Airway epithelial cell (primary cell): ENCODE measurements around the gene TLE6. TPM values are rescaled to one million over a fixed set of nuclear protein-coding genes. Genes with fewer than 3 reads are reported as not detected.

Experiments used
- total RNA-seq: library from RNA; depleted of rRNA; stranded (reverse); fragments of >200 nt; gene quantifications from 2 replicates; pipeline ENCODE4 v1.2.3, GENCODE V29; 2015

Gene TLE6
- total RNA-seq, result 0.21 and 0.93 TPM in 2 replicates

DNA sequence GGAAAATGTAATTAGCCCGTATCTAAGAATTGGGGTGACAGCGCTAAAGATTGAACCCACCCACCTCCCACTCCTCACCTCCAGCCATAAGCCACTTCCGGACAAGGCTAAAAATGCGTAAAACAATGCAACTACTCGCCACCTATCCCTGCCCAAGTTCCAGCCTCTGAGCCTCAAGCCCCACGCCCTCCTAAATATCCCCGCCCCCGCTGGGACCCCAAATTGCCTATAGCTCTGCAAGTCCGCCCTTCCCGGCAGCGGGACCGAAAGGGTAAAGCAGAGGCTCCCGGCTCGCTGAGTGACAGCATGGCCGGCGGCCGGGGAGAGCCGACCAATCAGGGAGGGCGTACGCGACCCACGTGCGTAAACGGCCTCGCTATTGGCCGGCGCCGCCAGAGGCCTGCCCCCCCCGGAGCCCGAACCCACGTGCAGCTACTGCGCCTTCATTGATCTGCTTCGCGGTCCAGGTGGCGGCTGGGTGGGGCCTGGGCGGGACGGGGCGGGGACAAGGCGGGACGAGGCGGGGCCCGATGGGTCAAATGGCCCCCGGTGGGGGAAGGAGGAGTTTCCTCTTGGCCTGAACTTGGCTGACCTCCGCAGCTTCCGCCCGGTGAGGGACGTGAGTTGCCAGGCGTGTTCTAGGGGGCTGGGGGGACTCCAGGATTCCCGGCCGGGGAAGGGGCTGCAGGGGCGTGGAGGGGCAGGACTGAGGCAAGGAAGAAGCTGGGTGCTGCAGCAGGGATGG, at the start of gene TLE6:
TSS of gene TLE6 (plus strand) at position 564 of the 745 bp plus-strand sequence. CDS start 670 bp downstream, outside the sequence.

DNA sequence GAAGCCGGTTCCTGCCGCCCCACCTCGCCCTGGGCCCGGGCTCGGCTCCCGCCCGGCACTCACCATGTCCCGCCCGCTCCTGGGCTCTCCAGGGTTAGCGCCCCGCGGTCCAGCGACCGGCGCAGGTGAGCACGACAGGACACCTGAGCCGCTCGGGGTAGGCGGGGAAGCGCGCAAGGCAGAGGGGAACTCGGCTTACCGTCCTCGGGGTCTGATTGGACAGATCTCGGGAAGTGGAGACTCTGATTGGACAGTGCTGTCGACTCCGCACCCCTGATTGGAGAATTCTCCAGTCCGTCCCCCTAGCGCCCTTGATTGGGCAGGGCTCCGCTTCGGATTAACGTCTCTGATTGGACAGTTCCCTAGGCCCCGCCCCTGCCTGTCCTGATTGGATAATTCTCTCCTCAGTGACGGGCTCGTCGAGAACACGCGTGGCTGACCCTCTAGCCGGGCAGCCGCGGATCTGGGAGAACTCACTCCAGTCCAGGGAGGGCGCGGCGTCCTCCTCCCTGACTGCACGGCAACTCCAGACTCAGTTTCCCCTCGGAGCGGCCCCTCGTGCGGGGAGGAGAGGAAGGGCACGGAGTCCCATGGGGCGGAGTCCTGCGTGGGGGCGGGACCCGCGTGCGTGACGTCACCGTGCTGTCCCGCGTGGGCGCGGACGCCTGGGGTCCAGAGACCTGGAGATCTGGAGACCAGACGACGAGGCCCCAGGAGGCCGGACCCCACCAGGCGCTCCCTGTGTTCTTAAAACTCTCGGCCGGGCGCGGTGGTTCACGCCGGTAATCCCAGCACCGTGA, 32.4 kb upstream of the TLE6 start, which contains the start of gene ZNF77:
TSS of gene ZNF77 (minus strand) at position 197 of the 800 bp plus-strand sequence. CDS start at position 66, 131 bp downstream.

DNA sequence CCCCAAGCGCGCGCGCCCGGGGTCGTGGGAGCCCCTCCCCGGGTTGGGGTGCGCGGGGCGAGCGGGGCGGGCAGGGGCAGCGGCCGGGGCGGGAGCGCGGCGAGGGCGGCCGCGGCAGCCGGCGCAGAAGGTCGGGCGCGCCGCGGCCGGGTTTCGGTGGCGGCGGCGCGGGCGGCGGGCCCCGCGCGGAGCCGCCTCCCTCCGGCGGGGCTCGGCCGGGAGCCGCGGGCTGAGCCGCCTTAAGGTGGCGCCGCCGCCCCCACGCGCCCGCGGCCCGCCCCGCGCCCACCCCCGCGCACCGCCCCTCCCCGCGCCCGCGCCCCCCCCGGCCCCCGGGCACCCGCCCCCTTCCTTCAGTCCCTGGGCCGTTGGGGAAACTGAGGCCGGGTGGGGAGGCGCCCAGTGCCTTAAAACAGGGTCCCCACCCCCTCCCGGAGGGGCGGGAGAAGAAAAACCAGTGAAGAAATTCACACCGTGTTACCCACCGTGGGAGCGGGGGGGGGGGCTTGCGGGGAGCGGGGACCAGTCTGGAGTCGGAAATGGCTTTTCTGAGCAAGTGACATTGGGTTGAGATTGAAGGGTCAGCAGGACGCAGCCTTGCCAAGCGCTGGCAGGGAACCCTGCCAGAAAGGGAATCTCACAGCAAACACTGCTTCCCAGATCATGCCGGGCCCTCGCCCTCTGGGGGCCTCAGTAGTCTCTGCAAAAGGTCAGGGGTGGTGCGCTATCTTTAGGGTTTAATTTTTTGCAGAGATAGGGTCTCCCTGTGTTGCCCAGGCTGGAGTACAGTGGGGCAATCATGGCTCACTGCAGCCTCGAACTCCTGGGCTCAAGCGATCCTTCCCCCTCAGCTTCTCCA, 51.9 kb downstream of the TLE6 start, which contains the start of gene TLE2:
TSS of gene TLE2 (minus strand) at position 216 of the 859 bp plus-strand sequence. CDS start 376 bp downstream, outside the sequence.

Other genes with a start within 250 kb of the TLE6 start
- 40.5 and 64.9 TPM in 2 replicates for gene SLC39A3, start 237.5 kb upstream of the TLE6 start, total RNA-seq
- gene SGTA, start 194.3 kb upstream of the TLE6 start, total RNA-seq, result 70.2 and 72.1 TPM in 2 replicates
- 120 and 132 TPM in 2 replicates for gene THOP1, start 192.1 kb upstream of the TLE6 start, total RNA-seq
- gene ZNF554, start 157.7 kb upstream of the TLE6 start, total RNA-seq, result 2.2 and 4.0 TPM in 2 replicates
- 1.9 and 4.0 TPM in 2 replicates for gene ZNF555, start 136.1 kb upstream of the TLE6 start, total RNA-seq
- 1.3 and 2.4 TPM in 2 replicates for gene ZNF556, start 110.2 kb upstream of the TLE6 start, total RNA-seq
- 8.0 and 14.7 TPM in 2 replicates for gene ZNF57, start 76.6 kb upstream of the TLE6 start, total RNA-seq
- gene ZNF77, start 32.6 kb upstream of the TLE6 start, total RNA-seq, result 4.4 and 4.8 TPM in 2 replicates
- 0.60 and 1.8 TPM in 2 replicates for gene TLE2, start 51.7 kb downstream of the TLE6 start, total RNA-seq
- 257 and 383 TPM in 2 replicates for gene TLE5, start 84.9 kb downstream of the TLE6 start, total RNA-seq
- 34.9 and 52.5 TPM in 2 replicates for gene GNA11, start 116.8 kb downstream of the TLE6 start, total RNA-seq
- 102 and 110 TPM in 2 replicates for gene GNA15, start 158.5 kb downstream of the TLE6 start, total RNA-seq
- gene S1PR4, start 201.2 kb downstream of the TLE6 start, total RNA-seq, result 0.14 and 1.1 TPM in 2 replicates
- gene NCLN, start 208.4 kb downstream of the TLE6 start, total RNA-seq, result 84.0 and 91.4 TPM in 2 replicates
- not detected in 2 replicates for gene CELF5, start 247.1 kb downstream of the TLE6 start, total RNA-seq